Chondrocyte (in vitro differentiated cells): ENCODE measurements around the gene PLA2G2C. TPM values are rescaled to one million over a fixed set of nuclear protein-coding genes. Genes with fewer than 3 reads are reported as not detected.

Source experiments
- DNase-seq: peaks from one replicate; pipeline ENCODE4 v3.0.0; 2021; ENCODE audit warnings: mixed read lengths, low spot score
- H3K27ac Mint-ChIP-seq: one replicate; pipeline ENCODE4 v1.8.0; 2021; ENCODE audit warnings: mild to moderate bottlenecking, moderate library complexity, mixed read lengths; ENCODE audit not compliant: unreplicated experiment
- H3K27me3 Mint-ChIP-seq: 2 replicates; pipeline ENCODE4 v1.8.0; 2021; ENCODE audit warnings: low read depth, mixed read lengths
- H3K36me3 Mint-ChIP-seq: 2 replicates; pipeline ENCODE4 v1.8.0; 2021; ENCODE audit warnings: low read depth, mixed read lengths
- H3K4me1 Mint-ChIP-seq: 2 replicates; pipeline ENCODE4 v1.8.0; 2021; ENCODE audit warnings: low read depth, mild to moderate bottlenecking, mixed read lengths
- H3K4me3 Mint-ChIP-seq: one replicate; pipeline ENCODE4 v1.8.0; 2021; ENCODE audit warnings: mild to moderate bottlenecking, moderate library complexity, mixed read lengths; ENCODE audit not compliant: unreplicated experiment
- H3K9me3 Mint-ChIP-seq: 2 replicates; pipeline ENCODE4 v1.8.0; 2021; ENCODE audit warnings: low read depth, mixed read lengths
- total RNA-seq: library from RNA; stranded (reverse); gene quantifications from 3 replicates; pipeline ENCODE4 v1.2.1, GENCODE V29; 2021
- TF ChIP-seq, protein P1 (sequence below): fragments of 200-600 bp; sonication (generic); IDR thresholded peaks from 2 replicates; pipeline ENCODE4 v1.5.0; 2021; ENCODE audit warnings: antibody characterized with exemption, mild to moderate bottlenecking, moderate library complexity

The PLA2G2C gene
- total RNA-seq, 1 donor from 2014 or later, result not detected

DNA sequence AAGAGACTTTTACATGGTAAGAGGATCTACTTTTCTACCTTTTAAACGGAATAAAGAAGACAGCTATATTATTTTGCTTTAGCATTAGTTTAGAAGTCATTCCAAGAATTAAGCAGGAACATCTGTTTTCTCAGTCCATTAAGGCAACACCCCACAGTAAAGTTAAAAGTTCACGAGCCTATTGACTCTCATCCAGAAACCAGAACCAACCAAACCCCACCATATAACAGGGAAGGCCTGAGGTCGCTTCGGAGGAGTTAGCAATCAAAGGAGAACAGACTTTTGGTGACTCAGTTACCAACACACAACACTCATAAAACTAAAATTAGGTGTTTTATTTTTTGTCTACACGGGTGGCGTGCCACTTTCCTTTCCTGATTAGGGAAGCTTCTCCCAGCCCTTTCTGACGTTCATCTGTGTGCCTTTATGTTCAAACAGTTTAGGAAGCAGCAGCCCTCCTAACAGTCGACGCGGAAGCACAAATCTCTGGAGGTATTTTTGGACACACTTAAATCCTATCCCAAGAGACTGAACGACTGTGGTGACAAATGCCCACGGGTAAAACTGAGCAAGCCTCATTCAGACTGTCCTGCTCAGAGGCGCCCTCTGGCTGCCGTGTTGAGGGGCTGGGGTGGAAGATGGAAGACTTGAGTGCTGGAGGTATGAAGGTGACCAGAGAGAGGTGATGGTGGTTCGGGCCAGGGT lies 8.6 kb upstream of the PLA2G2C start:
- Mint-ChIP-seq H3K27ac (no peak overlapping the region), H3K4me1 (no peaks in the 10 kb centered on the region), H3K36me3 (no peaks in the 10 kb centered on the region), H3K9me3 (no peaks in the 10 kb centered on the region), H3K27me3 (peaks cover 67% of the 10 kb centered on the region), H3K4me3 (no peak overlapping the region)
- TF ChIP-seq, protein P1, sequence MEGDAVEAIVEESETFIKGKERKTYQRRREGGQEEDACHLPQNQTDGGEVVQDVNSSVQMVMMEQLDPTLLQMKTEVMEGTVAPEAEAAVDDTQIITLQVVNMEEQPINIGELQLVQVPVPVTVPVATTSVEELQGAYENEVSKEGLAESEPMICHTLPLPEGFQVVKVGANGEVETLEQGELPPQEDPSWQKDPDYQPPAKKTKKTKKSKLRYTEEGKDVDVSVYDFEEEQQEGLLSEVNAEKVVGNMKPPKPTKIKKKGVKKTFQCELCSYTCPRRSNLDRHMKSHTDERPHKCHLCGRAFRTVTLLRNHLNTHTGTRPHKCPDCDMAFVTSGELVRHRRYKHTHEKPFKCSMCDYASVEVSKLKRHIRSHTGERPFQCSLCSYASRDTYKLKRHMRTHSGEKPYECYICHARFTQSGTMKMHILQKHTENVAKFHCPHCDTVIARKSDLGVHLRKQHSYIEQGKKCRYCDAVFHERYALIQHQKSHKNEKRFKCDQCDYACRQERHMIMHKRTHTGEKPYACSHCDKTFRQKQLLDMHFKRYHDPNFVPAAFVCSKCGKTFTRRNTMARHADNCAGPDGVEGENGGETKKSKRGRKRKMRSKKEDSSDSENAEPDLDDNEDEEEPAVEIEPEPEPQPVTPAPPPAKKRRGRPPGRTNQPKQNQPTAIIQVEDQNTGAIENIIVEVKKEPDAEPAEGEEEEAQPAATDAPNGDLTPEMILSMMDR, result peak; percentile 78
- DNase-seq, result no peak

DNA sequence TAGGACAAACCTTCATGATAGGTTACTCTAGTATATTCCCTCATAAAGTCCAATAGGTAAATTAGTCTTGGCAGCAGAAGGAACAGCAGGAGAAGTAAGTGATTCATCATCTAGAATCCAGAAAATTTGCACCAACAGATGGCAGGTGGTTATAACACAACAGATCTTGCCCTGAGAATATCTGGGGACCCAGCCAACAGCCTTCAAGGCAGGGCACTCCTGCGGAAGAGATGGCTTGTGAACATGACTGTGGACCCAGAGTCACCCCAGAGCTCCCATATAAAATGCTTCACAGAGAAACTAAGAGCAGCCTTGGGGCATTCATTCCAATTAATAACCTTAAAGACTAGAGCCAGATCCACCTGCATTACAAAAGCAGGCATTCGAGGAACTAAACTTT lies 7.9 kb upstream of the PLA2G2C start:
- no peaks in the 10 kb centered on the region for H3K4me1 Mint-ChIP-seq
- no peaks in the 10 kb centered on the region for H3K9me3 Mint-ChIP-seq
- no peak overlapping the region for H3K27ac Mint-ChIP-seq
- H3K36me3 Mint-ChIP-seq, result no peaks in the 10 kb centered on the region
- H3K27me3 Mint-ChIP-seq, result peaks cover 67% of the 10 kb centered on the region
- no peak overlapping the region for H3K4me3 Mint-ChIP-seq
- no peak for DNase-seq
- TF ChIP-seq, protein P1, result no peak

DNA sequence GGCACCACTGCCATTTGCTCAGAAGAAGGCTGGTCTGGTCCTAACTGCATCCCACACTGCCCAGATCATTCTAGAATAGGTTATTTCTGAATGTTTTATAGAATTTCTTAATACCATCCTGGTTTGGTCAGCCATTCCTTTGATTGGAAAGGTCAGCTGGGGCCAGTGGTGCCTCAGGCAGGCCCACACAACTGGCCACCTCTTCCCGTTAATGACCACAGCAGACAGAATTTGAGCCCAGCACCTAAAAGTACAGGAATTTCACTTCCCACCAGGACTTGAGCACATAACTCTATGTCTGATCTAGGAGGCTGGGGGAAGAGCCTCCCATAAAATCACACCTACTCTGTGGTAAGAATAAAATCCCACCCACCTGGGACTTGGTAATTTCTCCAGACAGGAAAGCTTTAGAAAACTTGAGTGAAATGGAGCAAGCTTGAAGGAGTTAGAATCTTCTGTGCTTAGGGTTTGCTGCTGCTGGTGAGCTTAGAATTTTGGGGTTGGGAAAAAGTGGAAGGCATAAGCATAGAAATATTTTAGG lies 6.6 kb upstream of the PLA2G2C start:
- no peak for DNase-seq
- Mint-ChIP-seq H3K27me3 (peaks cover 70% of the 10 kb centered on the region), H3K27ac (no peak overlapping the region), H3K4me1 (no peaks in the 10 kb centered on the region), H3K4me3 (no peak overlapping the region), H3K36me3 (no peaks in the 10 kb centered on the region), H3K9me3 (no peaks in the 10 kb centered on the region)
- TF ChIP-seq, protein P1, result no peak

DNA sequence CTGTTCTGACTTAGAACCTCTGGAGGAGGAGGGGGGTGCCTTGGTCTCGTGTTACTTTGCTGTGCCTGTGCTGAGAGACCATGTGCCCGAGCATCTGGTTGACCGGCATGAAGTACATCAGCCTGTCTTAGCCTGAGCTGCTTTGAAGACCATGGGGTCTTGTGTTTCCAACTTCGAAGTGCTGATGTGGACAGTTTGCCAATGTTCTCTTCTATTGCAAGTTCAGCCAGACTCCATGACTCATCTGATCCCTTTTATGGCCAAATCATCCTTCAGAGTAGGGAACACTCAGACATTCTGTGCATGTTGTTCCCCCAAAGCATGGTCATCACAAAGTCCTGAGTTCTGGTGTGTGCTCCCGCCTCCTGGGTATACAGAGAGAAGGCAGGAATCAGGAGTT lies 6.0 kb upstream of the PLA2G2C start:
- Mint-ChIP-seq H3K27me3 (peaks cover 72% of the 10 kb centered on the region), H3K9me3 (no peaks in the 10 kb centered on the region), H3K4me3 (no peak overlapping the region), H3K4me1 (no peaks in the 10 kb centered on the region), H3K27ac (no peak overlapping the region), H3K36me3 (no peaks in the 10 kb centered on the region)
- DNase-seq, result no peak
- TF ChIP-seq, protein P1, result no peak

DNA sequence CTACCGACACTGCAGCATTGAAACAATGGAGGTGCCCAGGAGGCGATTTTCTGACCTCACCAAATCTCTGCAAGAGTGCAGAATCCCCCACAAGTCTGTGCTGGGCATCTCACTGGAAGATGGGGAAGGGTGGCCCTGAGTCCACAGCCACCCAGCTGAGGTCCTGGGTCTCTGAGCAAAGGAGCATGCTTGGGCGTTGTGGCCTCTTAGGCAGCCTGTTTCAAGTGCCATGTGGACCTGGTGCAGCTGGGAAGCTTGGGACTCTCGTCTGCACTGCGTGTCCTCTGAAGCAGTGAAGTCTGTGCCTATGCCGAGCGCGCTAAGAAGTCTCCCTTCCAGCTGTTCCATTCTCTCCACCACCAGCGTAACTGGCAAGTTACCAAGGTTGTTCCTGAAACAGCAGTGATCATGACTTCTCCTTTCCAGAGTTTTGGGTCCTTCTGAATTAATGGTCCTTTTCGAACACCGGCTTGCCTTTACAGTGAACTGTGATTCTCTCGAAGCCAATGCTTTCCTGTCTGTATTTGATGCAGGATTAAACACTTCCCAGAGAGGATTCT lies 5.0 kb upstream of the PLA2G2C start:
- DNase-seq, result no peak
- TF ChIP-seq, protein P1, result no peak
- peaks cover 78% of the 10 kb centered on the region for H3K27me3 Mint-ChIP-seq
- H3K4me3 Mint-ChIP-seq, result no peak overlapping the region
- no peak overlapping the region for H3K27ac Mint-ChIP-seq
- H3K36me3 Mint-ChIP-seq, result no peaks in the 10 kb centered on the region
- H3K4me1 Mint-ChIP-seq, result peaks cover 3% of the 10 kb centered on the region
- no peaks in the 10 kb centered on the region for H3K9me3 Mint-ChIP-seq
